Activated T-cell treated with anti-CD3 and anti-CD28 coated beads, Interleukin-2, amount 50 U/mL, for 72 hours (primary cell): Measurements from ENCODE around the gene ZW10. TPM values are rescaled to one million over a fixed set of nuclear protein-coding genes. Genes with fewer than 3 reads are reported as not detected.
"Not testable (repeated sequence)": the region's sequence is repeated elsewhere in the genome, so short reads cannot be mapped to it uniquely, and the experiment has no call there.

Source experiments
- ATAC-seq, 2 donors: fragments of 150-1000 bp; cut with Tn5 transposase; replicated peaks in 1 of 2; 2 replicates each; pipeline ENCODE4 v1.10.0; 2021; ENCODE audit warnings: moderate library complexity in 2 of 2, mild to moderate bottlenecking in 1 of 2
- DNase-seq, 2 donors: peaks; one replicate each; pipeline ENCODE4 v3.0.0; 2021 to 2022; ENCODE audit warnings: mixed read lengths in 1 of 2
- H3K27ac Mint-ChIP-seq: one replicate; pipeline ENCODE4 v1.8.0; 2022; ENCODE audit warnings: mild to moderate bottlenecking, moderate library complexity, mixed read lengths
- H3K27me3 Mint-ChIP-seq: one replicate; pipeline ENCODE4 v1.8.0; 2022; ENCODE audit warnings: low read depth, mixed read lengths
- H3K36me3 Mint-ChIP-seq, 2 donors: one replicate each; pipeline ENCODE4 v1.8.0; 2022; ENCODE audit warnings: mixed read lengths in 2 of 2, mild to moderate bottlenecking in 1 of 2; ENCODE audit not compliant: insufficient read depth in 2 of 2
- H3K4me1 Mint-ChIP-seq: one replicate; pipeline ENCODE4 v1.8.0; 2022; ENCODE audit warnings: low read depth, mixed read lengths
- H3K4me3 Mint-ChIP-seq, 2 donors: one replicate each; pipeline ENCODE4 v1.8.0; 2022; ENCODE audit warnings: mild to moderate bottlenecking in 2 of 2, mixed read lengths in 2 of 2, moderate library complexity in 2 of 2
- H3K9me3 Mint-ChIP-seq, 2 donors: one replicate each; pipeline ENCODE4 v1.8.0; 2022; ENCODE audit warnings: mixed read lengths in 2 of 2
- total RNA-seq, 2 donors: library from RNA; stranded (reverse); gene quantifications; one replicate each; pipeline ENCODE4 v1.2.3, GENCODE V29; 2022

The ZW10 gene
- total RNA-seq, 2 donors from 2014 or later, result 13.7 to 16.6 TPM

DNA sequence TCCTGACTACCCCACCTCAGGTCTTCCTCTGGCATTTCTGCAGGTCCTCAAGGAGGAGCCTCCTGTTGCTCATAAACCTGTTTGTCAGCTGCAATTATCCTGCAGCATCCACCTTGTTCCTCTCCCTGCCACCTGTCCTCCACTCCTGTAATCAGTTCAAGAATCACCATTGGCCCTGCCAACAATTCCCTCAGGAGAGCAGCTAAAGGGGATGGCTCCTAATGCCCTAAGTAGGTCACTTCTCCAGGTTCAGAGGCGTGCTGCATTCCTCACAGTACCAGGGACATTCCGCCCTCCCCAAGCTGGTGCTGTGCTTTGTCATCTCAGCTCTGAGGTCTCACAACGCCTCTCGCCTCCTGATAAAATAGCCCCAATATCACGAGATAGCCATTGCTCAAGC is 8.2 kb upstream of the ZW10 start:
- no peaks in the 10 kb centered on the region for H3K4me1 Mint-ChIP-seq
- DNase-seq, result no peak
- ATAC-seq, result no peak
- no peak overlapping the region for H3K27ac Mint-ChIP-seq
- no peak overlapping the region for H3K4me3 Mint-ChIP-seq
- no peaks in the 10 kb centered on the region for H3K36me3 Mint-ChIP-seq
- H3K9me3 Mint-ChIP-seq, result no peaks in the 10 kb centered on the region
- peaks cover 25% of the 10 kb centered on the region for H3K27me3 Mint-ChIP-seq

DNA sequence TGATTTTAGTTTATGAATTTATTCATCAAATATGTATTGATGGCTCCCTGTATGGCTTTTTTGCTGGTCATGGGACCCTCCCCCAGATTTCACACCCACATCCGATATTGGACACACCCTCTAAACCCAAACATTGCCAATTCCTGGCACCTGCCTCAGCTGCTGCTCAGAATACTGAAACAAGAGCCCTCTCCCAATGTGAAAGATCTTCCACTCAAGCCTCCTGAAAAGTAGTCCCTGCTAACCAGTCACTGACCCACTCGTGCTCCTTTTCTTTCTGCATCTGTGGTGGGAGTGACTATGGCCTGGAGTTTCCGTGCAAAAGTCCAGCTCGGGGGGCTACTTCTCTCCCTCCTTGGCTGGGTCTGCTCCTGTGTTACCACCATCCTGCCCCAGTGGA is 6.0 kb upstream of the ZW10 start, which contains the start of gene CLDN25:
TSS of gene CLDN25 (plus strand) at position 301 of the 400 bp plus-strand sequence. CDS start at position 301, 0 bp downstream.
- Mint-ChIP-seq H3K27me3 (peaks cover 21% of the 10 kb centered on the region), H3K9me3 (no peaks in the 10 kb centered on the region), H3K27ac (no peak within 1 kb of the TSS), H3K4me1 (peaks cover 3% of the 10 kb centered on the region), H3K4me3 (no peak within 1 kb of the TSS), H3K36me3 (no peaks in the 10 kb centered on the region)
- DNase-seq, result no peak
- no peak for ATAC-seq

DNA sequence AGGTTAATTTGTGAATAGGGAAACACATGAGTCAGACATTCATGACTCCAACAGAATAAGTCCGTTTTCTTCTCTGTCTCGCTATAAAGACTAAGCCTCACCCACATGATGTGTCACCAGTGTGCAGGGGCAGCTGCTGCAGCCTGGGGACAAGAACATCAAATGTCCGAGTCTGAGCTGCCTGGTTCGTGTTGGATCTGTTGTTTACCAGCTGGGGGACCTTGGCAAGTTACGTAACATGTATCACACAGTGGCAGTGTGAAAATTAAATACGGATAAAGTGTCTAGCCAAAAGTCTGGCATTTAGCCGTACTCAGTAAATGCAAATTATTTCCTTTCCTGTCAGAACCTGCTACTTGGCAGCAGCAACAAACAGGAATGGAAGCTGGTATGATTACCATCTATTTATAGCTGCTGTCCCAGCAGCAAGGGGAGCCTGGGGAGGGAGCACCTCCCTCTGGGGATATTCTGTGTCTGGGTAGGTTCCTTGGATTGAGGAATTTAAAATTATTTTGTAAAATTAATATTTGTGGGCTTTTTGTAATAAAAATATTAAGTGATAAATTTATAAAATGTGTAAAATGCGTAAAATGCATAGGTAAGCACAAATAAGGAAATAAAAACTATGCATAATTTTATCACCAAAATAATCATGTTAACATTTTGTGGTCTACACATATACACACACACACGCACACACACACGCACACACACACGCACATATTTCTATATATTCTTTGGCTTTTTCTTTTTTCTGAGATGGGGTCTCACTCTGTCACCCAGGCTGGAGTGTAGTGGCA is 4.8 kb upstream of the ZW10 start:
- Mint-ChIP-seq H3K36me3 (peaks cover 2 to 3% of the 10 kb centered on the region in 2 donors), H3K9me3 (no peaks in the 10 kb centered on the region), H3K27me3 (peaks cover 16% of the 10 kb centered on the region), H3K4me1 (peaks cover 8% of the 10 kb centered on the region), H3K27ac (no peak overlapping the region), H3K4me3 (no peak overlapping the region)
- ATAC-seq (no peak), DNase-seq (no peak)

DNA sequence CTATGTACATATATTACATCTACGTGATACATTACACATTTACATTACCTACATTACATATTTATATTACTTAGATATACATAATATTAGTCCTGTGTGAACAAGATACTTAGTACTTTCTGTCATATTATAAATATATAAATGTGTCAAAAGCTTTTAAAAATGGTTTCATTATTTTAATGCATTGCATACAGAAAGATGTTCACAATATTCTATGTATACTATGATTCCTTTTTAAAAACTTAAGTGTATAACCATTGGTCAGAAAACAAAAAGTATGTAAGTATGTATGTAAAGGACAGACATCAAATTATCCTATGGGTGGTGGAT is 647 bp upstream of the ZW10 start:
- Mint-ChIP-seq H3K9me3 (no peaks in the 10 kb centered on the region), H3K4me1 (peaks cover 25% of the 10 kb centered on the region), H3K36me3 (peaks cover 5 to 6% of the 10 kb centered on the region in 2 donors), H3K27ac (peak overlapping the region; percentile 98), H3K4me3 (peak overlapping the region; percentile 98 to 100), H3K27me3 (no peaks in the 10 kb centered on the region)
- ATAC-seq, result no peak
- no peak for DNase-seq

DNA sequence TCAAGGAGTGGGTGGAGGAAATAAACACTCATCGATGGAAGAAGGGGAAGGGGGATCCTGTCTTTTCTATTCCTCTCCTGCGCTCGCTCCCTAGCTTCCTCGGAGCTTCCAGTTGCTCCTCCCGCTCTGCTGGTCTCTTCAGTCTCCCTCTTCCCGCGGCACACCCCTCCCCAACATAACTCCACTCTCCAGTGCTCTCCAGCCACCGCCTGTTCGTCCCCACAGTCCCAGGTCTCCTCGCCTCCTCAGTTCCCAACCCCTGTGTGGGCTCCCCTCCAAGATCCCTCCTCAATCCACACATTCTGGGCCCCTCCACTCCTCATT is 438 bp downstream of the ZW10 start:
- Mint-ChIP-seq H3K27ac (peak overlapping the region; percentile 98), H3K4me1 (peaks cover 29% of the 10 kb centered on the region), H3K9me3 (no peaks in the 10 kb centered on the region), H3K27me3 (no peaks in the 10 kb centered on the region), H3K4me3 (peak overlapping the region; percentile 98 to 100), H3K36me3 (peaks cover 6 to 12% of the 10 kb centered on the region in 2 donors)
- DNase-seq (no peak), ATAC-seq (no peak)

DNA sequence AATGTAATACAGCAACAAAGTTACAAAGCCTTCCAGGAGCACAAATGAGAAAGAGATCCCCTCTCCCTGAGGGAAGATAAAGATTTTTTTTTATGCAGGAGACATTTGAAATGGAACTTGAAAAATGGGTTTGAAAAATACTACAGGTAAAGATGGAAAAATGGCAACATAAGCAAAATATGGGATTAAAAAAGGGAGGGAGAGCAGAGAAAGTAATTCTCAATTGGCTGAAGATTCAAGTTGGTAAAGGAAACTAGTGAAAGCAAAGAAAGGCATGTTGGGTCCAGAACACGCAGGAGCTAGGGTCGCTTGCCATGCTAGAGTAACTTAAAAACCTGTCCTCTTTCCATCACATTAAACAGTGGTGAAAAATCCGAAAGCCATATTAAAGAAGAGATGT is 1.5 kb downstream of the ZW10 start:
- H3K27ac Mint-ChIP-seq, result peak overlapping the region; percentile 98
- H3K4me1 Mint-ChIP-seq, result peaks cover 34% of the 10 kb centered on the region
- DNase-seq (no peak), ATAC-seq (no peak)
- H3K36me3 Mint-ChIP-seq, result peaks cover 11 to 21% of the 10 kb centered on the region in 2 donors
- no peaks in the 10 kb centered on the region for H3K9me3 Mint-ChIP-seq
- no peaks in the 10 kb centered on the region for H3K27me3 Mint-ChIP-seq
- peak overlapping the region; percentile 98 to 100 for H3K4me3 Mint-ChIP-seq

DNA sequence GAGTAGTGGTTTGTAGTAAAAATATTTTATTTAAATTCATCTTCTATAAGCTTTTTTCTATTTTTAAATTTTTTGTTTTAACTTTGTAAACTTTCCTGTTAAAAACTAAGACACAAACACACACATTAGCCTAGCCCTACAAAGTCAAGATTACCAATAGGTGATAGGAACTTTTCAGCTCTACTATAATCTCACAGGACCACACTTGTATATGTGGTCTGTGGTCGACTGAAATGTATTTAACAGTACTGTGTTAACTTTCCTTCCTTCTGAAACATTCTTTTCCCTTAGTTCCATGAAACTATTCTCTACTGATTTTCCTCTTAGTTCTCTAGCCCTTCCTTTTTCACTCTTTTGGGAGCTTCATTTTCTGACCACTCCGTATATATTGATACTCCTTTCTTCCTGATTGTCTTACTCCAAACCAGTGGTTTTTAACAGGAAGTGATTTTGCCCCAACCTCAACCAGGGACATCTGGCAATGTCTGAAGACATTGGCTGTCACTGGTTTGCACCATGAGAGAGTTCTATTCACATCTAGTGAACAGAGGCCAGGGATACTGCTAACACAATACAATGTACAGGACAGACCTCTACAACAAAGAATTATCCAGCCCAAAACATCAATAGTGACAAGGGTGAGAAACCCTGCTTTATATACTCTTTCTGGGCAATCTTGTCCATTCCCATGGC is 8.8 kb downstream of the ZW10 start:
- H3K4me1 Mint-ChIP-seq, result peaks cover 10% of the 10 kb centered on the region
- no peak overlapping the region for H3K4me3 Mint-ChIP-seq
- DNase-seq (no peak), ATAC-seq (no peak)
- no peaks in the 10 kb centered on the region for H3K27me3 Mint-ChIP-seq
- H3K36me3 Mint-ChIP-seq, result peaks cover 14 to 39% of the 10 kb centered on the region in 2 donors
- peak overlapping the region; percentile 2 for H3K27ac Mint-ChIP-seq
- no peaks in the 10 kb centered on the region for H3K9me3 Mint-ChIP-seq

DNA sequence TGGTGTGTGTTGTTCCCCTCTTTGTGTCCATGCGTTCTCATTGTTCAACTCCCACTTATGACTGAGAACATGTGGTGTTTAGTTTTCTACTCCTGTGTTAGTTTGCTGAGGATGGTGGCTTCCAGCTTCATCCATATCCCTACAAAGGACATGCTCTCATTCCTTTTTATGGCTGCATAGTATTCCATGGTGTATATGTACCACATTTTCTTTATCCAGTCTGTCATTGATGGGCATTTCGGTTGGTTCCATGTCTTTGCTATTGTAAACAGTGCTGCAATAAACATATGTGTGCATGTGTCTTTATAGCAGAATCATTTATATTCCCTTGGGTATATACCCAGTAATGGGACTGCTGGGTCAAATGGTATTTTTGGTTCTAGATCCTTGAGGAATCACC is 10.5 kb downstream of the ZW10 start:
- H3K27ac Mint-ChIP-seq, H3K9me3 Mint-ChIP-seq, H3K4me3 Mint-ChIP-seq, DNase-seq, H3K27me3 Mint-ChIP-seq, ATAC-seq, H3K4me1 Mint-ChIP-seq: not testable (repeated sequence)
- peaks cover 14 to 35% of the 10 kb centered on the region in 2 donors for H3K36me3 Mint-ChIP-seq

DNA sequence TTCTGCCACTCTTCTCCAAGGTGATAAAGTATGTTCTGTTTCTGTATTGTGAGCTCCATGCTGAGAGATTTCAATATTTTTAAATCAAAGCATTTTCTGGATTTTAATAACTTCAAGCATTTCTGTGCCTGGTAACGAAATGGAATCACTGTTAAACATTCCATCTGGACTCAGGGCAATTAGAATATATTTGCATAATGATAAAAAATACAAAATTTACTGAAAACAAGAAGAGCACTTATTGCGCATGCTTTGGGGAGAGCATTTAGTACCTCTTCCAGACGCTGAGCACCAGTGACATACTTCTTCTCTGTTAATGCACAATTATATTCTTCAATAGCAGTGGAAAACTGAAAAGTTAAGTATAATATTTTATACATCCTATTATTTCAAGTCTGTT is 13.3 kb downstream of the ZW10 start:
- Mint-ChIP-seq H3K36me3 (peaks cover 10 to 34% of the 10 kb centered on the region in 2 donors), H3K27ac (no peak overlapping the region)
- ATAC-seq, result no peak

DNA sequence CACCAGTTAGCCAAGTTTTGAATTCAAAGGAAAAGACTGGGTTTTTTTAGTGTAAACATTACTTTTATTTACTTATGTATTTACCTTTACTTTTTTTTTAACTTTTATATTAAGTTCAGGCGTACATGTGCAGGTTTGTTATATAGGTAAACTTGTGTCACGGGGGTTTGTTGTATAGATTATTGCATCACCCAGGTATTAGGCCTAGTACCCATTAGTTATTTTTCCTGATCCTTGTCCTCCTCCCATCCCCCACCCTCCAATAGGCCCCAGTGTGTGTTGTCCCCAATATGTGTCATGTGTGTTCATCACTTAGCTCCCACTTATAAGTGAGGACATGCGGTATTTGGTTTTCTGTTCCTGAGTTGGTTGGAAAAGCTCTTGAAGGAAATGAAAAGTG is 20.6 kb downstream of the ZW10 start:
- Mint-ChIP-seq H3K4me3 (no peak overlapping the region), H3K27me3 (no peaks in the 10 kb centered on the region), H3K36me3 (peaks cover 3 to 14% of the 10 kb centered on the region in 2 donors), H3K27ac (no peak overlapping the region), H3K9me3 (no peaks in the 10 kb centered on the region), H3K4me1 (no peaks in the 10 kb centered on the region)
- ATAC-seq, result no peak
- no peak for DNase-seq

More for the DNA sequence above, 13.3 kb downstream of the ZW10 start:
- no peaks in the 10 kb centered on the region for H3K4me1 Mint-ChIP-seq
- H3K4me3 Mint-ChIP-seq, result no peak overlapping the region
- H3K27me3 Mint-ChIP-seq, result no peaks in the 10 kb centered on the region
- DNase-seq, result no peak
- H3K9me3 Mint-ChIP-seq, result no peaks in the 10 kb centered on the region

DNA sequence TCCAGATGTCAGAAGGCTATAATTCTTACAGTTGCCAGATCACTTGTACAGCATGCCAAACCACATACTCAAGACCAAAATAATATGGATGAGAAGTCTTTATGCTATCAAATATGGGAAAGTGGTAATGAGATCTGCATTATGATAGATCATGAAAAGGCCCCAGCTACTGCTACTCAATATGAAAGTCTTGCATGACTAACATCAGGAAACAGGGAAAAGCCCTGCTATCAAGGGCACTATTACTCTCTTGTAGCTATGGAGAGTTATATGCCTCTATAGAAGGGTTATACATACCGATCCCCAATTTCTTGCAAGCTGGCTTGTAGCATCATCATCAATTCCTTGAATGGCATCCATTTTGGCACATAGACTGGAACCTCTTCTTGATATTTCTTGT is 37.2 kb downstream of the ZW10 start:
- H3K4me3 Mint-ChIP-seq, result no peak overlapping the region
- H3K4me1 Mint-ChIP-seq, result peaks cover 9% of the 10 kb centered on the region
- no peaks in the 10 kb centered on the region for H3K27me3 Mint-ChIP-seq
- ATAC-seq (peak; percentile 82 to 95), DNase-seq (no peak)
- no peaks in the 10 kb centered on the region for H3K9me3 Mint-ChIP-seq
- no peak overlapping the region for H3K27ac Mint-ChIP-seq
- H3K36me3 Mint-ChIP-seq, result peaks cover 0 to 21% of the 10 kb centered on the region in 2 donors

DNA sequence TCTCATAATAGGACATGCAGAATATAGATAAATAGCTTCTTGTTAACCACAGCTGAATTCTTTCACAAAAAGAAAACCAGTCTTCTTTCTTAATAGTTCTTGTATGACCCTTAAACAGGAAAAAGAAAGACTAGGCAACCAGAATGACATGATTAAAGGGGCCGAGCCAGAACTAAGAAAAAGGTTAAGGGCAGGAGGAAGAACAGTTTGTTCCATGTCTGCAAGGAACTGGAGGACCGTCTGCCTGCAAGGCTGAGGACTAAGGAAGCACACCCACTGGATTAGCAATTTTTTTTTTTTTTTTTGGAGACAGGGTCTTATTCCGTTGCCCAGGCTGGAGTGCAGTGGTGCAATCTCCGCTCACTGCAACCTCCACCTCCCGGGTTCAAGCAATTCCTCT is 41.4 kb downstream of the ZW10 start:
- H3K36me3 Mint-ChIP-seq, result peaks cover 0 to 10% of the 10 kb centered on the region in 2 donors
- DNase-seq, result no peak
- peaks cover 9% of the 10 kb centered on the region for H3K4me1 Mint-ChIP-seq
- no peak for ATAC-seq
- no peaks in the 10 kb centered on the region for H3K9me3 Mint-ChIP-seq
- H3K27ac Mint-ChIP-seq, result no peak overlapping the region
- no peak overlapping the region for H3K4me3 Mint-ChIP-seq
- no peaks in the 10 kb centered on the region for H3K27me3 Mint-ChIP-seq

DNA sequence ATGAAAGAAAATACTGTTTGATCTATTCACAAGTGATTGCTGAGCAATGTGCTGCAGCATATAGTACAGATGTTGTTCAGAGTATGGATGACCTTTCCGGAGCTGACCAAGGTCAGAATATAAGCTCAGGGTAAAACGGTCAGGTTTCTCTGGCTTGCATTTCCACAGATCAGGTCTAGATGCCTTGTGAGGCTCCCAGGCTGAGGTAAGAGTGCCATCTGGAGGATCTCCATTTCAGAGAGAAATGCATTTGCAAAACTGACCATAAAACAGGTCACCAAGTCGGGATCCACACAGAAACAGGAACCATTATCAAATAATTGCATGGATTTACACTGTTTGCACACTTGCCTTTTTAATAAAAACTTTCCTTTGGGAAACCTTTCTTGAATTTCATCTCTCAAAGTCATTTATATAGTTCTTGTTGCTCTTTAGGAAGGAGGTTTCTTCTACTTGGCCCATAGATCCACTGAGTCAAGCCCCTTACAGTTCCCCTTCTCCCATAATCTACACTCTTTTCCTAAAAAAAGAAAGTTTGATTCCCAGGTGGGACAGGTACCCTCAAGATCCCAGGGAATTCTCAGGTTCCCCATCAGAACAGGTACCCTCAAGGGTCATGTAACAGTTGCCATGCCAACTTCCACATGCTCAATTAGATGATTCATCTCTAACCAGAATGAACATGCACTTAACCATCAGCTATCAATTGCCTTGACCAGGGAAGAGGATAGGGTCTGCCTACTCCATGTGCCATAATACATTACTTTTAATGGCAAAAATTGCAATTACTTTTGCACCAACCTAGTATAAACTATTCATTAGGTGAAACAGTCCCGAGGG is 42.4 kb downstream of the ZW10 start:
- Mint-ChIP-seq H3K4me1 (peaks cover 2% of the 10 kb centered on the region), H3K27ac (no peak overlapping the region), H3K27me3 (no peaks in the 10 kb centered on the region), H3K9me3 (no peaks in the 10 kb centered on the region), H3K36me3 (peaks cover 0 to 9% of the 10 kb centered on the region in 2 donors), H3K4me3 (no peak overlapping the region)
- DNase-seq, result peak; percentile 6 to 9
- no peak for ATAC-seq
